ENCODE data around the gene FAM177B.
"Not testable (repeated sequence)": the region's sequence is repeated elsewhere in the genome, so short reads cannot be mapped to it uniquely, and the experiment has no call there.

The FAM177B gene

DNA sequence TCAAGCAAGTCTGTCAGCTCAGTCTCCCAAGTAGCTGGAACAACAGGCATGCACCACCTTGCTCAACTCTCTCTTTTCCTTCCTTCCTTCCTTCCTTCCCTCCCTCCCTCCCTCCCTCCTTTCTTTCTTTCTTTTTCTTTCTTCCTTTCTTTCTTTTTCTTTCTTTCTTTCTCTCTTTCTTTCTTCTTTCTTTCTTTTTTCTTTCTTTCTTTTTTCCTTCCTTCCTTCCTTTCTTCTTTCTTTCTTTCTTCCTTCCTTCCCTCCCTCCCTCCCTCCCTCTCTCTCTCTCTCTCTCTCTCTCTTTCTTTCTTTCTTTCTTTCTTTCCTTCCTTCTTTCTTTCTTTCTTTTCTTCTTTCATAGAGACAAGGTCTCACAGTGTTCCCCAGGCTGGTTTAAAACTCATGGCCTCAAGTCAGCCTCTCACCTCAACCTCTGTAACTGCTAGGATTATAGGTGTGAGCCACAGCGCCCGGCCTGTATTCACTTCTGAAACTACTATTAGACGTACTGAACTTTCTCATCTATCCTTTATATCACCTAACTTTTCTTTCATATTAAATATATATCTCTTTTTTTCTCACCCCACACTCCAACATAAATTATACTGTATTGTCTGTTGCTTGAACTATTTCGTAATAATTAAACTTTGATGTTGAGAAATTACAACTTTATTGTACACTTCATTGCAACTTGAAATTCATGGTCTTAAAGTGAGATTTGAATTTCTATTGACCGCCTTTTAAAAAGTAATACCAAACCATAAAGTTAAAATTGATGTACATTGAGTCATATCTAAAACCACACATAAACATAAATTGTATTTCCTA is 4.8 kb downstream of the FAM177B start:
- not testable (repeated sequence) for H3K4me1 ChIP-seq (ENCODE audit: control insufficient read depth, low read depth, low read length); H3K79me2 ChIP-seq (ENCODE audit: control insufficient read depth, insufficient read depth, low read length); H2AK5ac ChIP-seq (ENCODE audit: low read length); H3K4me3 ChIP-seq (ENCODE audit: low read length); H4K5ac ChIP-seq (ENCODE audit: low read length); H3K56ac ChIP-seq (ENCODE audit: low read length); DNase-seq; H3K4ac ChIP-seq (ENCODE audit: low read depth, low read length); H3K79me1 ChIP-seq (ENCODE audit: low read length); H2BK15ac ChIP-seq (replicated peaks; ENCODE audit: low read depth); H3K4me2 ChIP-seq (ENCODE audit: low read length); H3K23ac ChIP-seq (ENCODE audit: low read length); H4K8ac ChIP-seq (ENCODE audit: low read depth, low read length); H3K27ac ChIP-seq (ENCODE audit: low read depth, low read length); H3K18ac ChIP-seq (ENCODE audit: low read length); H3K9ac ChIP-seq (ENCODE audit: low read length); H3K27me3 ChIP-seq (ENCODE audit: insufficient read depth, low read length, poor library complexity); H2BK120ac ChIP-seq (ENCODE audit: low read depth, low read length); H3K36me3 ChIP-seq (ENCODE audit: control insufficient read depth, insufficient read depth, low read length); H2BK5ac ChIP-seq (ENCODE audit: low read length)
- 100% methylated on average over 2 of the region's 5 CpGs for WGBS (ENCODE audit: extremely low coverage, insufficient coverage, low lambda C conversion rate)

GRCh38 chr1:222749927-222750326 is 12.9 kb downstream of the FAM177B start:
- H3K4ac ChIP-seq (ENCODE audit: low read depth, low read length) = no peak overlapping the region
- DNase-seq = peak; percentile 93
- H2BK15ac ChIP-seq (replicated peaks; ENCODE audit: low read depth) = no peak overlapping the region
- H3K18ac ChIP-seq (ENCODE audit: low read length) = no peak overlapping the region
- no peaks in the 10 kb centered on the region for H3K36me3 ChIP-seq (ENCODE audit: control insufficient read depth, insufficient read depth, low read length)
- H3K79me2 ChIP-seq (ENCODE audit: control insufficient read depth, insufficient read depth, low read length) = no peaks in the 10 kb centered on the region
- H4K8ac ChIP-seq (ENCODE audit: low read depth, low read length) = no peak overlapping the region
- H3K27me3 ChIP-seq (ENCODE audit: insufficient read depth, low read length, poor library complexity) = no peaks in the 10 kb centered on the region
- no peak overlapping the region for H3K27ac ChIP-seq (ENCODE audit: low read depth, low read length)
- H3K4me3 ChIP-seq (ENCODE audit: low read length) = no peak overlapping the region
- H2BK120ac ChIP-seq (ENCODE audit: low read depth, low read length) = no peak overlapping the region
- no peak overlapping the region for H2BK5ac ChIP-seq (ENCODE audit: low read length)
- no peak overlapping the region for H3K23ac ChIP-seq (ENCODE audit: low read length)
- no peak overlapping the region for H4K5ac ChIP-seq (ENCODE audit: low read length)
- H3K9ac ChIP-seq (ENCODE audit: low read length) = no peak overlapping the region
- no peak overlapping the region for H2AK5ac ChIP-seq (ENCODE audit: low read length)
- no peak overlapping the region for H3K4me2 ChIP-seq (ENCODE audit: low read length)
- no peaks in the 10 kb centered on the region for H3K4me1 ChIP-seq (ENCODE audit: control insufficient read depth, low read depth, low read length)
- H3K56ac ChIP-seq (ENCODE audit: low read length) = no peak overlapping the region
- no peaks in the 10 kb centered on the region for H3K79me1 ChIP-seq (ENCODE audit: low read length)

- H2BK5ac ChIP-seq (ENCODE audit: low read length) = no peak overlapping the region
- H3K79me2 ChIP-seq (ENCODE audit: control insufficient read depth, insufficient read depth, low read length) = no peaks in the 10 kb centered on the region
- H3K9ac ChIP-seq (ENCODE audit: low read length) = no peak overlapping the region
- no peak overlapping the region for H2AK5ac ChIP-seq (ENCODE audit: low read length)
- no peaks in the 10 kb centered on the region for H3K36me3 ChIP-seq (ENCODE audit: control insufficient read depth, insufficient read depth, low read length)
- H3K27me3 ChIP-seq (ENCODE audit: insufficient read depth, low read length, poor library complexity) = no peaks in the 10 kb centered on the region
- H3K4me1 ChIP-seq (ENCODE audit: control insufficient read depth, low read depth, low read length) = no peaks in the 10 kb centered on the region
- no CpG with 5 or more reads among the region's 1 CpG for WGBS (ENCODE audit: extremely low coverage, insufficient coverage, low lambda C conversion rate)
- DNase-seq = no peak
- no peak overlapping the region for H4K5ac ChIP-seq (ENCODE audit: low read length)
- H3K4me3 ChIP-seq (ENCODE audit: low read length) = no peak overlapping the region
- no peak overlapping the region for H2BK15ac ChIP-seq (replicated peaks; ENCODE audit: low read depth)
- no peak overlapping the region for H3K18ac ChIP-seq (ENCODE audit: low read length)
- no peaks in the 10 kb centered on the region for H3K79me1 ChIP-seq (ENCODE audit: low read length)
- H3K4me2 ChIP-seq (ENCODE audit: low read length) = no peak overlapping the region
- H4K8ac ChIP-seq (ENCODE audit: low read depth, low read length) = no peak overlapping the region
- no peak overlapping the region for H3K56ac ChIP-seq (ENCODE audit: low read length)
- no peak overlapping the region for H3K23ac ChIP-seq (ENCODE audit: low read length)
- no peak overlapping the region for H3K4ac ChIP-seq (ENCODE audit: low read depth, low read length)
- no peak overlapping the region for H2BK120ac ChIP-seq (ENCODE audit: low read depth, low read length)
- H3K27ac ChIP-seq (ENCODE audit: low read depth, low read length) = no peak overlapping the region
These were observed 13.6 kb downstream of the FAM177B start for GRCh38 chr1:222750651-222751050.

GRCh38 chr1:222751255-222751654 is 14.3 kb downstream of the FAM177B start:
- H4K8ac ChIP-seq (ENCODE audit: low read depth, low read length) = no peak overlapping the region
- no peak for DNase-seq
- H2AK5ac ChIP-seq (ENCODE audit: low read length) = no peak overlapping the region
- H4K5ac ChIP-seq (ENCODE audit: low read length) = no peak overlapping the region
- no peak overlapping the region for H3K56ac ChIP-seq (ENCODE audit: low read length)
- H3K18ac ChIP-seq (ENCODE audit: low read length) = no peak overlapping the region
- no peak overlapping the region for H3K23ac ChIP-seq (ENCODE audit: low read length)
- no peaks in the 10 kb centered on the region for H3K79me1 ChIP-seq (ENCODE audit: low read length)
- no peaks in the 10 kb centered on the region for H3K79me2 ChIP-seq (ENCODE audit: control insufficient read depth, insufficient read depth, low read length)
- no peak overlapping the region for H3K9ac ChIP-seq (ENCODE audit: low read length)
- H3K36me3 ChIP-seq (ENCODE audit: control insufficient read depth, insufficient read depth, low read length) = no peaks in the 10 kb centered on the region
- WGBS (ENCODE audit: extremely low coverage, insufficient coverage, low lambda C conversion rate) = no CpG with 5 or more reads among the region's 3 CpGs
- H3K27ac ChIP-seq (ENCODE audit: low read depth, low read length) = no peak overlapping the region
- H3K4me3 ChIP-seq (ENCODE audit: low read length) = no peak overlapping the region
- H3K4ac ChIP-seq (ENCODE audit: low read depth, low read length) = no peak overlapping the region
- no peaks in the 10 kb centered on the region for H3K27me3 ChIP-seq (ENCODE audit: insufficient read depth, low read length, poor library complexity)
- no peak overlapping the region for H3K4me2 ChIP-seq (ENCODE audit: low read length)
- H2BK15ac ChIP-seq (replicated peaks; ENCODE audit: low read depth) = no peak overlapping the region
- no peaks in the 10 kb centered on the region for H3K4me1 ChIP-seq (ENCODE audit: control insufficient read depth, low read depth, low read length)
- no peak overlapping the region for H2BK120ac ChIP-seq (ENCODE audit: low read depth, low read length)
- no peak overlapping the region for H2BK5ac ChIP-seq (ENCODE audit: low read length)

DNA sequence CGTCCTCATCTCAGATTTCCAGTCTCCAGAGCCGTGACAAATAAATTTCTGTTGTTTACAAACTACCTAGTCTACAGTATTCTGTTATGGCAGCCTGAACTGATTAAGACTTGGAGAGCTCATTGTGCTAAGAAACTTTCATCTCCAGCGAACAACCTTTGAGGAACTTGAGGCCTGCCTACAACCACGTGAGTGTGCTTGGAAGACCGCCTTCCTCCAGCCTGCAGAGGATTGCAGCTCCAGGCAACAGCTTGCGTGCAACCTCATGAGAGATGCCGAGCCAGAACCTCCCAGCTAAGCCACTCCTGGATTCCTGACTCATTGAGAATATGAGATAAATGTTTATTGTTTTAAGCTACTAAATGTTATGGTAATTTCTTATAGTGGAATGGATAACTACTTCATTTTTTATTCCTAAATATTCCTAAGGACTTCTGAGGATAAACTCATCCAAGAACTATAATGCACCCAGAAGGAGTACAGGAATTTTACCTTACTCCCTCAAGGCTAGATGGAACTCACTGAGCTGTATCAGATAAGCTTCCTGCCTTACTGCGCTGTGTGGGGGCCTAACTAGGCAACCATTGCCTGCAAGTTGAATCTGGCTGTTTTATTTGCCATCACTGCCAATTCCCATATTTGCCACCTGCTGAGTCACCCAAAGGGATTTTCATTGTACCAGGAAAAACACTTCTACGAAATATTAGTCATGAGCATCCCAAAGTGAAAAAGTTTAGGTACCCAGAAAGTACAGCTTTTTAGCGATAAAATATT is 17.6 kb downstream of the FAM177B start:
- Histone ChIP-seq H3K4ac (ENCODE audit: low read depth, low read length) (no peak overlapping the region), H3K9ac (ENCODE audit: low read length) (no peak overlapping the region), H3K23ac (ENCODE audit: low read length) (no peak overlapping the region), H3K27me3 (ENCODE audit: insufficient read depth, low read length, poor library complexity) (no peaks in the 10 kb centered on the region), H2BK5ac (ENCODE audit: low read length) (no peak overlapping the region), H3K56ac (ENCODE audit: low read length) (no peak overlapping the region), H4K5ac (ENCODE audit: low read length) (no peak overlapping the region), H3K27ac (ENCODE audit: low read depth, low read length) (no peak overlapping the region), H4K8ac (ENCODE audit: low read depth, low read length) (no peak overlapping the region), H3K4me3 (ENCODE audit: low read length) (no peak overlapping the region), H2BK15ac (replicated peaks; ENCODE audit: low read depth) (no peak overlapping the region), H3K4me1 (ENCODE audit: control insufficient read depth, low read depth, low read length) (no peaks in the 10 kb centered on the region), H3K36me3 (ENCODE audit: control insufficient read depth, insufficient read depth, low read length) (no peaks in the 10 kb centered on the region), H3K79me2 (ENCODE audit: control insufficient read depth, insufficient read depth, low read length) (no peaks in the 10 kb centered on the region), H2BK120ac (ENCODE audit: low read depth, low read length) (no peak overlapping the region), H2AK5ac (ENCODE audit: low read length) (no peak overlapping the region), H3K18ac (ENCODE audit: low read length) (no peak overlapping the region), H3K79me1 (ENCODE audit: low read length) (no peaks in the 10 kb centered on the region), H3K4me2 (ENCODE audit: low read length) (no peak overlapping the region)
- no CpG with 5 or more reads among the region's 10 CpGs for WGBS (ENCODE audit: extremely low coverage, insufficient coverage, low lambda C conversion rate)
- no peak for DNase-seq
